HepG2 (cell line): ENCODE measurements around the gene HOXB4. TPM values are rescaled to one million over a fixed set of nuclear protein-coding genes. Genes with fewer than 3 reads are reported as not detected.

Experiments used
- FOXK1 ChIP-seq: sonication (generic); formaldehyde crosslinking; IDR thresholded peaks from 2 replicates; pipeline ENCODE4 v1.4.0; 2020; ENCODE audit warnings: low read depth, missing genetic modification reagents, borderline replicate concordance
- MATR3 ChIP-seq: sonication (generic); formaldehyde crosslinking; IDR thresholded peaks from 2 replicates; pipeline ENCODE4 v1.4.0; 2020; ENCODE audit warnings: missing genetic modification reagents
- NONO ChIP-seq, 2 experiments: fragments of 450-650 bp in 1 of 2; sonication (generic) in 1 of 2; formaldehyde crosslinking in 1 of 2; IDR thresholded peaks in 1 of 2; conservative IDR thresholded peaks in 1 of 2; 2 replicates each; pipeline versions ENCODE4 v1.6.1 to v1.8.0; 2017 to 2022; ENCODE audit warnings: mild to moderate bottlenecking in 1 of 2, missing genetic modification reagents in 1 of 2, moderate library complexity in 1 of 2
- polyA plus RNA-seq, 8 experiments: library from polyadenylated mRNA; depleted of rRNA in 3 of 8; stranded (reverse) in 7 of 8; unstranded in 1 of 8; fragments of >200 nt; fragmentation: Illumina TruSeq in 4 of 8; extraction: Trizol in 4 of 8; gene quantifications; 2 replicates each; pipeline versions ENCODE4 v1.2.1 to v1.2.3, GENCODE V29; 2011 to 2016; ENCODE audit warnings: low read depth in 4 of 8, missing spikeins in 1 of 8, mixed read lengths in 1 of 8; ENCODE audit not compliant: insufficient read depth in 1 of 8
- total RNA-seq, 5 experiments: library from RNA; depleted of rRNA; stranded (reverse); fragments of >200 nt; fragmentation: Illumina TruSeq; extraction: Trizol; gene quantifications; 2 replicates each; pipeline ENCODE4 v1.2.3, GENCODE V29; 2016; ENCODE audit warnings: low read depth in 1 of 5
- TF ChIP-seq, protein P1 (sequence below): sonication (generic); formaldehyde crosslinking; IDR thresholded peaks from 2 replicates; pipeline ENCODE4 v1.5.0; 2020; ENCODE audit warnings: mild to moderate bottlenecking, missing genetic modification reagents, borderline replicate concordance
- TF ChIP-seq, protein P2 (sequence below): sonication (generic); formaldehyde crosslinking; IDR thresholded peaks from 2 replicates; pipeline ENCODE4 v1.4.0; 2020; ENCODE audit warnings: missing genetic modification reagents, mild to moderate bottlenecking, borderline replicate concordance
- TF ChIP-seq, protein P3 (sequence below), 2 experiments: fragments of 450-650 bp in 1 of 2; sonication (generic) in 1 of 2; formaldehyde crosslinking in 1 of 2; IDR thresholded peaks; 2 replicates each; pipeline versions ENCODE4 v1.6.1 to v1.8.0; 2016 to 2022; ENCODE audit warnings: antibody characterized with exemption in 1 of 2, mild to moderate bottlenecking in 1 of 2, missing genetic modification reagents in 1 of 2

The HOXB4 gene
- total and polyA plus RNA-seq, 2 of the 13 experiments (the other 11 are each of a cell fraction or from before 2014, with no cell fraction given) = not detected

DNA sequence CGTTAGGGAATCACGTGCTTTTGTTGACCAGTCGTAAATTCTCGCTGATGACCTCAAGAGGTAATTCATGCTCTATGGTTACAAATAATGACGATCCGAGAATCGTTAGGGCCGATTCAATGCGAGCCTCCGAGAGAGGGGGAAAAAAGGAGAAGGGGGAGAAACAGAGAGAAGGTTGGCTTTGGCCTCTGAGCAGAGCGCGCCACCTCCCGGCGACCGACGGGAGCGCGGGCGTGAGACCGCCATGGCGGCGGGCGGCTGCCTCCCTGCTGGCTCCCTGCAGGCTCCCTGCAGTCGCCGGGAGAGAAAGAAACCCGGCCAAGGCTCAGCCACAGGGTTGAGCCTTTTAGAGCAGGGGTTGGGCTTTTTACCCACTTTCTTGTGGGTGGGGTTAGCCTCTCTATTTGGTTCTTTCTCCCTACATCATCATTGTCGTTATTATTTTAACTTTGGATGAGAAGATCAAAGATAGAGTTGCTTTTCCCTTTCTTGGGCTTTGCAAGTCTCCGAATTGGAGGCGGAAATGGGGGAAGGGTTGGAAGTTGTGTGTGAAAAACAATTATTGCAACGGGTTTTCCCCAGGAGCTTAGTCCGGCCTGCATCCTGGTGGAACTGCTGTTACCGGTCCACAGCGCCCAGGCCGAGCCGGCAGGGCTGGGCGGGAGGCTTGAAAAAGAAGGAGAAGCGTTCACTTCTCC lies 15.8 kb upstream of the HOXB4 start (continued):
- TF ChIP-seq, protein P1, sequence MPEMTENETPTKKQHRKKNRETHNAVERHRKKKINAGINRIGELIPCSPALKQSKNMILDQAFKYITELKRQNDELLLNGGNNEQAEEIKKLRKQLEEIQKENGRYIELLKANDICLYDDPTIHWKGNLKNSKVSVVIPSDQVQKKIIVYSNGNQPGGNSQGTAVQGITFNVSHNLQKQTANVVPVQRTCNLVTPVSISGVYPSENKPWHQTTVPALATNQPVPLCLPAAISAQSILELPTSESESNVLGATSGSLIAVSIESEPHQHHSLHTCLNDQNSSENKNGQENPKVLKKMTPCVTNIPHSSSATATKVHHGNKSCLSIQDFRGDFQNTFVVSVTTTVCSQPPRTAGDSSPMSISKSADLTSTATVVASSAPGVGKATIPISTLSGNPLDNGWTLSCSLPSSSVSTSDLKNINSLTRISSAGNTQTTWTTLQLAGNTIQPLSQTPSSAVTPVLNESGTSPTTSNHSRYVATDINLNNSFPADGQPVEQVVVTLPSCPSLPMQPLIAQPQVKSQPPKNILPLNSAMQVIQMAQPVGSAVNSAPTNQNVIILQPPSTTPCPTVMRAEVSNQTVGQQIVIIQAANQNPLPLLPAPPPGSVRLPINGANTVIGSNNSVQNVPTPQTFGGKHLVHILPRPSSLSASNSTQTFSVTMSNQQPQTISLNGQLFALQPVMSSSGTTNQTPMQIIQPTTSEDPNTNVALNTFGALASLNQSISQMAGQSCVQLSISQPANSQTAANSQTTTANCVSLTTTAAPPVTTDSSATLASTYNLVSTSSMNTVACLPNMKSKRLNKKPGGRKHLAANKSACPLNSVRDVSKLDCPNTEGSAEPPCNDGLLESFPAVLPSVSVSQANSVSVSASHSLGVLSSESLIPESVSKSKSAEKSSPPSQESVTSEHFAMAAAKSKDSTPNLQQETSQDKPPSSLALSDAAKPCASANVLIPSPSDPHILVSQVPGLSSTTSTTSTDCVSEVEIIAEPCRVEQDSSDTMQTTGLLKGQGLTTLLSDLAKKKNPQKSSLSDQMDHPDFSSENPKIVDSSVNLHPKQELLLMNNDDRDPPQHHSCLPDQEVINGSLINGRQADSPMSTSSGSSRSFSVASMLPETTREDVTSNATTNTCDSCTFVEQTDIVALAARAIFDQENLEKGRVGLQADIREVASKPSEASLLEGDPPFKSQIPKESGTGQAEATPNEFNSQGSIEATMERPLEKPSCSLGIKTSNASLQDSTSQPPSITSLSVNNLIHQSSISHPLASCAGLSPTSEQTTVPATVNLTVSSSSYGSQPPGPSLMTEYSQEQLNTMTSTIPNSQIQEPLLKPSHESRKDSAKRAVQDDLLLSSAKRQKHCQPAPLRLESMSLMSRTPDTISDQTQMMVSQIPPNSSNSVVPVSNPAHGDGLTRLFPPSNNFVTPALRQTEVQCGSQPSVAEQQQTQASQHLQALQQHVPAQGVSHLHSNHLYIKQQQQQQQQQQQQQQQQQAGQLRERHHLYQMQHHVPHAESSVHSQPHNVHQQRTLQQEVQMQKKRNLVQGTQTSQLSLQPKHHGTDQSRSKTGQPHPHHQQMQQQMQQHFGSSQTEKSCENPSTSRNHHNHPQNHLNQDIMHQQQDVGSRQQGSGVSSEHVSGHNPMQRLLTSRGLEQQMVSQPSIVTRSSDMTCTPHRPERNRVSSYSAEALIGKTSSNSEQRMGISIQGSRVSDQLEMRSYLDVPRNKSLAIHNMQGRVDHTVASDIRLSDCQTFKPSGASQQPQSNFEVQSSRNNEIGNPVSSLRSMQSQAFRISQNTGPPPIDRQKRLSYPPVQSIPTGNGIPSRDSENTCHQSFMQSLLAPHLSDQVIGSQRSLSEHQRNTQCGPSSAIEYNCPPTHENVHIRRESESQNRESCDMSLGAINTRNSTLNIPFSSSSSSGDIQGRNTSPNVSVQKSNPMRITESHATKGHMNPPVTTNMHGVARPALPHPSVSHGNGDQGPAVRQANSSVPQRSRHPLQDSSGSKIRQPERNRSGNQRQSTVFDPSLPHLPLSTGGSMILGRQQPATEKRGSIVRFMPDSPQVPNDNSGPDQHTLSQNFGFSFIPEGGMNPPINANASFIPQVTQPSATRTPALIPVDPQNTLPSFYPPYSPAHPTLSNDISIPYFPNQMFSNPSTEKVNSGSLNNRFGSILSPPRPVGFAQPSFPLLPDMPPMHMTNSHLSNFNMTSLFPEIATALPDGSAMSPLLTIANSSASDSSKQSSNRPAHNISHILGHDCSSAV = no peak
- TF ChIP-seq FOXK1 (CRISPR knock-in tag) (0 out of 2 replicates have a peak, but pooled peaks have one; percentile 18), NONO (IDR thresholded peaks at IDR 0.05) (no peak), NONO (CRISPR knock-in tag; conservative IDR thresholded peaks at IDR 0.05) (no peak), MATR3 (CRISPR knock-in tag) (no peak)
- TF ChIP-seq, protein P2, sequence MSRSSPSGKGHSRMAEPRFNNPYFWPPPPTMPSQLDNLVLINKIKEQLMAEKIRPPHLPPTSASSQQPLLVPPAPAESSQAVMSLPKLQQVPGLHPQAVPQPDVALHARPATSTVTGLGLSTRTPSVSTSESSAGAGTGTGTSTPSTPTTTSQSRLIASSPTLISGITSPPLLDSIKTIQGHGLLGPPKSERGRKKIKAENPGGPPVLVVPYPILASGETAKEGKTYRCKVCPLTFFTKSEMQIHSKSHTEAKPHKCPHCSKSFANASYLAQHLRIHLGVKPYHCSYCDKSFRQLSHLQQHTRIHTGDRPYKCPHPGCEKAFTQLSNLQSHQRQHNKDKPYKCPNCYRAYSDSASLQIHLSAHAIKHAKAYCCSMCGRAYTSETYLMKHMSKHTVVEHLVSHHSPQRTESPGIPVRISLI = no peak
- TF ChIP-seq, protein P3, sequence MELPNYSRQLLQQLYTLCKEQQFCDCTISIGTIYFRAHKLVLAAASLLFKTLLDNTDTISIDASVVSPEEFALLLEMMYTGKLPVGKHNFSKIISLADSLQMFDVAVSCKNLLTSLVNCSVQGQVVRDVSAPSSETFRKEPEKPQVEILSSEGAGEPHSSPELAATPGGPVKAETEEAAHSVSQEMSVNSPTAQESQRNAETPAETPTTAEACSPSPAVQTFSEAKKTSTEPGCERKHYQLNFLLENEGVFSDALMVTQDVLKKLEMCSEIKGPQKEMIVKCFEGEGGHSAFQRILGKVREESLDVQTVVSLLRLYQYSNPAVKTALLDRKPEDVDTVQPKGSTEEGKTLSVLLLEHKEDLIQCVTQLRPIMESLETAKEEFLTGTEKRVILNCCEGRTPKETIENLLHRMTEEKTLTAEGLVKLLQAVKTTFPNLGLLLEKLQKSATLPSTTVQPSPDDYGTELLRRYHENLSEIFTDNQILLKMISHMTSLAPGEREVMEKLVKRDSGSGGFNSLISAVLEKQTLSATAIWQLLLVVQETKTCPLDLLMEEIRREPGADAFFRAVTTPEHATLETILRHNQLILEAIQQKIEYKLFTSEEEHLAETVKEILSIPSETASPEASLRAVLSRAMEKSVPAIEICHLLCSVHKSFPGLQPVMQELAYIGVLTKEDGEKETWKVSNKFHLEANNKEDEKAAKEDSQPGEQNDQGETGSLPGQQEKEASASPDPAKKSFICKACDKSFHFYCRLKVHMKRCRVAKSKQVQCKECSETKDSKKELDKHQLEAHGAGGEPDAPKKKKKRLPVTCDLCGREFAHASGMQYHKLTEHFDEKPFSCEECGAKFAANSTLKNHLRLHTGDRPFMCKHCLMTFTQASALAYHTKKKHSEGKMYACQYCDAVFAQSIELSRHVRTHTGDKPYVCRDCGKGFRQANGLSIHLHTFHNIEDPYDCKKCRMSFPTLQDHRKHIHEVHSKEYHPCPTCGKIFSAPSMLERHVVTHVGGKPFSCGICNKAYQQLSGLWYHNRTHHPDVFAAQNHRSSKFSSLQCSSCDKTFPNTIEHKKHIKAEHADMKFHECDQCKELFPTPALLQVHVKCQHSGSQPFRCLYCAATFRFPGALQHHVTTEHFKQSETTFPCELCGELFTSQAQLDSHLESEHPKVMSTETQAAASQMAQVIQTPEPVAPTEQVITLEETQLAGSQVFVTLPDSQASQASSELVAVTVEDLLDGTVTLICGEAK (IDR thresholded peaks at IDR 0.05) = no peak
- TF ChIP-seq, protein P3 (CRISPR knock-in tag; IDR thresholded peaks at IDR 0.05) = no peak
